H1 (cell line): ENCODE data around the gene SEMA3F. TPM values are rescaled to one million over a fixed set of nuclear protein-coding genes. Genes with fewer than 3 reads are reported as not detected.

Experiments
- CTCF ChIA-PET: fragments of 300-600 bp; sonication (Branson Sonifier 250); formaldehyde crosslinking; loops from one replicate; lab custom pipeline; 2021; ENCODE audit not compliant: partially characterized antibody; lab: Charles Lee
- POLR2A ChIA-PET: fragments of 300-600 bp; sonication (Branson Sonifier 250); formaldehyde crosslinking; loops from one replicate; lab custom pipeline; 2021; ENCODE audit warnings: inconsistent platforms; ENCODE audit not compliant: partially characterized antibody; lab: Charles Lee
- DNase-seq, 2 experiments: peaks; one replicate each; pipeline versions ENCODE4 v3.0.0 to v3.0.0-alpha.2; 2010 to 2022; ENCODE audit warnings: low spot score in 2 of 2, low read depth in 1 of 2, mixed read lengths in 1 of 2
- FAIRE-seq: peaks from 2 replicates; lab custom pipeline; 2011; peaks lifted over from hg19 to GRCh38; lab: Jason Lieb, UNC
- H2AFZ ChIP-seq: 2 replicates; pipeline ENCODE4 v1.8.1; 2012; ENCODE audit warnings: low read length, inconsistent platforms
- H2AK5ac ChIP-seq: 2 replicates; pipeline ENCODE4 v1.6.1; 2013; ENCODE audit warnings: low read depth, low read length
- H2BK120ac ChIP-seq: replicated peaks from 2 replicates; pipeline ENCODE3; 2013; ENCODE audit warnings: low read depth, low read length, inconsistent platforms
- H2BK12ac ChIP-seq: 2 replicates; pipeline ENCODE4 v1.6.1; 2013; ENCODE audit warnings: low read depth, low read length
- H2BK15ac ChIP-seq: 2 replicates; pipeline ENCODE4 v1.6.1; 2013; ENCODE audit warnings: low read length
- H2BK20ac ChIP-seq: 2 replicates; pipeline ENCODE4 v1.6.1; 2013; ENCODE audit warnings: low read length
- H2BK5ac ChIP-seq: 2 replicates; pipeline ENCODE4 v1.6.1; 2013; ENCODE audit warnings: low read depth, low read length
- H3K14ac ChIP-seq: 2 replicates; pipeline ENCODE4 v1.6.1; 2013; ENCODE audit warnings: inconsistent platforms; ENCODE audit not compliant: insufficient read length
- H3K18ac ChIP-seq: 2 replicates; pipeline ENCODE4 v1.6.1; 2013; ENCODE audit warnings: low read length; ENCODE audit errors: extremely low read depth
- H3K23ac ChIP-seq: 2 replicates; pipeline ENCODE4 v1.6.1; 2013; ENCODE audit warnings: inconsistent platforms; ENCODE audit not compliant: insufficient read length
- H3K23me2 ChIP-seq: 2 replicates; pipeline ENCODE4 v1.6.1; 2013; ENCODE audit warnings: low read depth, low read length
- H3K27ac ChIP-seq: 2 replicates; pipeline ENCODE4 v1.6.1; 2011; ENCODE audit warnings: low read depth, low read length, inconsistent platforms
- H3K27me3 ChIP-seq, 4 experiments: replicated peaks in 1 of 4; 1 replicate in 1 of 4; 2 replicates in 3 of 4; pipeline versions ENCODE4 v1.6.1 to v1.8.1; 2011 to 2013; ENCODE audit warnings: low read length in 3 of 4, mild to moderate bottlenecking in 3 of 4, inconsistent platforms in 2 of 4, mixed read lengths in 2 of 4, moderate library complexity in 1 of 4; ENCODE audit not compliant: control insufficient read depth in 3 of 4, insufficient read depth in 3 of 4; ENCODE audit errors: extremely low read depth in 1 of 4
- H3K36me3 ChIP-seq, 4 experiments: 2 replicates each; pipeline versions ENCODE4 v1.6.1 to v1.8.1; 2011 to 2013; ENCODE audit warnings: mild to moderate bottlenecking in 4 of 4, low read length in 3 of 4, moderate library complexity in 2 of 4, control low read depth in 1 of 4, inconsistent platforms in 1 of 4; ENCODE audit not compliant: insufficient read depth in 4 of 4, control insufficient read depth in 2 of 4
- H3K4ac ChIP-seq: replicated peaks from 2 replicates; pipeline ENCODE3; 2013; ENCODE audit warnings: low read length, low read depth, mixed read lengths, inconsistent platforms; ENCODE audit not compliant: insufficient read length
- H3K4me1 ChIP-seq, 4 experiments: replicated peaks in 1 of 4; 1 replicate in 1 of 4; 2 replicates in 3 of 4; pipeline versions ENCODE4 v1.6.1 to v1.8.1; 2011 to 2013; ENCODE audit warnings: low read length in 3 of 4, inconsistent platforms in 2 of 4, mixed read lengths in 1 of 4; ENCODE audit not compliant: insufficient read depth in 4 of 4, control insufficient read depth in 3 of 4
- H3K4me2 ChIP-seq, 2 experiments: 2 replicates each; pipeline versions ENCODE4 v1.6.1 to v1.8.1; 2011 to 2013; ENCODE audit warnings: low read depth in 2 of 2, low read length in 2 of 2, control low read depth in 1 of 2, inconsistent platforms in 1 of 2, mild to moderate bottlenecking in 1 of 2; ENCODE audit not compliant: insufficient read depth in 1 of 2
- H3K4me3 ChIP-seq, 4 experiments: fragments of 200-600, 300-600 bp in 1 of 4; sonication (generic), shearing (Covaris generic), sonication (Bioruptor Twin) in 1 of 4; 2 replicates each; pipeline versions ENCODE4 v1.5.1 to v1.8.1; 2011 to 2016; ENCODE audit warnings: low read length in 4 of 4, low read depth in 3 of 4, control low read depth in 2 of 4, inconsistent platforms in 2 of 4, mild to moderate bottlenecking in 2 of 4, mixed read lengths in 1 of 4, moderate library complexity in 1 of 4; ENCODE audit not compliant: insufficient read depth in 2 of 4; ENCODE audit errors: extremely low read depth in 1 of 4
- H3K56ac ChIP-seq: replicated peaks from 2 replicates; pipeline ENCODE3; 2013; ENCODE audit warnings: low read depth, mild to moderate bottlenecking, mixed read lengths, low read length, inconsistent platforms; ENCODE audit not compliant: insufficient read length
- H3K79me1 ChIP-seq: 2 replicates; pipeline ENCODE4 v1.6.1; 2013; ENCODE audit warnings: low read depth, low read length, control low read depth
- H3K79me2 ChIP-seq, 2 experiments: 2 replicates each; pipeline versions ENCODE4 v1.6.1 to v1.8.1; 2012 to 2013; ENCODE audit warnings: low read length in 2 of 2, mild to moderate bottlenecking in 2 of 2, inconsistent platforms in 1 of 2; ENCODE audit not compliant: insufficient read depth in 2 of 2, control insufficient read depth in 1 of 2
- H3K9ac ChIP-seq, 4 experiments: replicated peaks in 1 of 4; 1 replicate in 1 of 4; 2 replicates in 3 of 4; pipeline versions ENCODE4 v1.6.1 to v1.8.1; 2011 to 2013; ENCODE audit warnings: low read depth in 3 of 4, low read length in 3 of 4, control low read depth in 2 of 4, mild to moderate bottlenecking in 2 of 4, moderate library complexity in 2 of 4, inconsistent platforms in 1 of 4; ENCODE audit errors: extremely low read depth in 1 of 4
- H3K9me3 ChIP-seq, 2 experiments: 2 replicates each; pipeline versions ENCODE4 v1.6.1 to v1.8.1; 2012 to 2013; ENCODE audit warnings: mild to moderate bottlenecking in 2 of 2, moderate library complexity in 2 of 2, control low read depth in 1 of 2, inconsistent platforms in 1 of 2, low read depth in 1 of 2, low read length in 1 of 2, mixed read lengths in 1 of 2; ENCODE audit not compliant: insufficient read depth in 2 of 2
- H4K20me1 ChIP-seq, 2 experiments: replicated peaks in 1 of 2; 2 replicates each; pipeline versions ENCODE3 to v1.8.1; 2011 to 2013; ENCODE audit warnings: inconsistent platforms in 2 of 2, low read length in 2 of 2, mild to moderate bottlenecking in 1 of 2; ENCODE audit not compliant: insufficient read depth in 2 of 2, control insufficient read depth in 1 of 2
- H4K5ac ChIP-seq: 2 replicates; pipeline ENCODE4 v1.6.1; 2013; ENCODE audit warnings: low read length, low read depth, mixed read lengths, inconsistent platforms; ENCODE audit not compliant: insufficient read length
- H4K8ac ChIP-seq: 2 replicates; pipeline ENCODE4 v1.8.0; 2013; ENCODE audit warnings: mild to moderate bottlenecking, moderate library complexity, low read length, inconsistent platforms; ENCODE audit not compliant: insufficient read depth; ENCODE audit errors: extremely low read depth
- H4K91ac ChIP-seq: replicated peaks from 2 replicates; pipeline ENCODE3; 2013; ENCODE audit warnings: low read length, mixed read lengths, inconsistent platforms; ENCODE audit not compliant: insufficient read length
- CBX8 ChIP-seq: fragments of 300-800, 300-1000 bp; sonication (generic); IDR thresholded peaks from 2 replicates; pipeline ENCODE4 v1.7.1; 2016; ENCODE audit warnings: low read depth, low read length, borderline replicate concordance
- EGR1 ChIP-seq: IDR thresholded peaks from 2 replicates; pipeline ENCODE4 v1.6.1; 2011; ENCODE audit warnings: low read depth, low read length, borderline replicate concordance
- RAD21 ChIP-seq, 2 experiments: IDR thresholded peaks in 1 of 2; conservative IDR thresholded peaks in 1 of 2; 2 replicates each; pipeline ENCODE4 v1.6.1; 2011; ENCODE audit warnings: low read depth in 2 of 2, low read length in 2 of 2, improper control_type of control experiment in 1 of 2, inconsistent platforms in 1 of 2, mild to moderate bottlenecking in 1 of 2, moderate library complexity in 1 of 2
- TAF7 ChIP-seq: optimal IDR thresholded peaks from 2 replicates; pipeline ENCODE3; 2011; ENCODE audit warnings: low read depth, mild to moderate bottlenecking, inconsistent platforms, low read length, moderate library complexity, borderline replicate concordance
- WGBS, 2 experiments: shearing (Covaris generic) in 1 of 2; methylation state at CpG; one replicate each; pipeline versions ENCODE4 v1.1.6 to v1.1.7; 2013 to 2015; ENCODE audit warnings: low lambda C conversion rate in 2 of 2, mixed read lengths in 2 of 2, inconsistent platforms in 1 of 2, low coverage in 1 of 2, missing lambda C conversion rate in 1 of 2; ENCODE audit not compliant: insufficient replicate concordance in 2 of 2, insufficient coverage in 1 of 2, insufficient read length in 1 of 2; ENCODE audit errors: extremely low coverage in 1 of 2, missing lambda C conversion rate in 1 of 2; 5-methylcytosine and 5-hydroxymethylcytosine counted together
- polyA plus RNA-seq, 7 experiments: library from polyadenylated mRNA; depleted of rRNA in 3 of 7; stranded (reverse) in 5 of 7; unstranded in 2 of 7; fragments of >200 nt in 5 of 7; fragments of 200-250 nt in 2 of 7; gene quantifications; 1 replicate in 5 of 7; 2 replicates in 1 of 7; 4 replicates in 1 of 7; pipeline versions ENCODE4 v1.2.1 to v1.2.3, GENCODE V29; 2011 to 2013; ENCODE audit warnings: missing spikeins in 2 of 7, mixed read lengths in 2 of 7
- total RNA-seq: library from RNA; stranded (reverse); fragmentation: NEBNext Ultra II Directional; extraction: Animal tissue kit (Norgen Biotek cat#: 25700); gene quantifications from 2 replicates; pipeline ENCODE4 v1.2.1, GENCODE V29; 2021
- TF ChIP-seq, protein P1 (sequence below), 3 experiments: IDR thresholded peaks; 1 replicate in 2 of 3; 2 replicates in 1 of 3; pipeline versions ENCODE4 v1.5.1 to v1.6.1; 2011; ENCODE audit warnings: low read length in 3 of 3, mild to moderate bottlenecking in 3 of 3, inconsistent platforms in 2 of 3, low read depth in 1 of 3, moderate library complexity in 1 of 3; ENCODE audit not compliant: insufficient read depth in 1 of 3; ENCODE audit errors: control extremely low read depth in 1 of 3

Gene SEMA3F
- total and polyA plus RNA-seq, 2 of the 8 experiments (the other 6 are each of a cell fraction or from before 2014, with no cell fraction given), result 20.3 to 37.0 TPM

DNA sequence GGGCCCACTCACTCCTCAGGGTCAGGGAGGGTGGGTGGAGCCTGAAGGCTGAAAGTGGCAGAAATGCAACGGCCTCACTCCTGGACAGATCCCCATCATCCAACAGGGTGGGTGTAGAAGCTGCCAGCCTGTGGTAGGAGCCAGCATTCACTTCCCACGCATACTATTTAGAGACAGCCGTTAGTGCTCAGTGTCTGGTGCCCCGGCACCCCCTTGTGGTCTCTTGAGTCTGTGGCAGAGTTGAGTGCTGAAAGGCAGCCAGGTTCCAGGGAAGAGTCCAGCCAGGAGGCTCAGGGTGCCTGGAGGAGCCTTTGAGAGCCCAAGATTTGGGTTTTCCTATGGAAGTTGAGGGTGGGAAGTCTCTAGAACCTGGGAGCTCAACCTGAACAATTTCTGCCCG is 34.1 kb downstream of the SEMA3F start:
- Histone ChIP-seq H3K9ac (no peak overlapping the region), H3K27me3 (peaks cover 0 to 10% (median 3%) of the 10 kb centered on the region in 4 experiments; a peak in 2 of 7 replicates), H4K91ac (no peak overlapping the region), H2BK15ac (no peak overlapping the region), H3K4me3 (no peak overlapping the region), H3K56ac (no peak overlapping the region), H3K4ac (no peak overlapping the region), H2AFZ (no peak overlapping the region), H4K5ac (no peak overlapping the region), H3K4me2 (no peak overlapping the region), H2BK20ac (no peak overlapping the region), H3K14ac (no peak overlapping the region), H3K23me2 (no peaks in the 10 kb centered on the region), H3K27ac (no peak overlapping the region), H3K79me1 (no peaks in the 10 kb centered on the region), H2BK12ac (no peak overlapping the region), H3K4me1 (peaks cover 0 to under 1% (median 0%) of the 10 kb centered on the region in 4 experiments; a peak in 2 of 7 replicates), H3K36me3 (peaks cover 6 to 28% (median 15%) of the 10 kb centered on the region in 4 experiments; a peak in 7 of 8 replicates), H2BK120ac (no peak overlapping the region), H2BK5ac (no peak overlapping the region), H3K79me2 (no peaks in the 10 kb centered on the region), H3K9me3 (no peaks in the 10 kb centered on the region)
- ChIA-PET POLR2A (interaction anchor here (1.1 to 11.9 kb wide), 4 partner anchors 37 to 74 kb away, joined by 3 to 128 read pairs (median 4); no protein-coding TSS in a partner anchor), CTCF (interaction anchor here (0.6 to 19.7 kb wide), 15 partner anchors 14 to 99 kb away, joined by 3 to 1138 read pairs (median 4); partner anchors contain the start of gene SLC38A3)
- FAIRE-seq (peak; percentile 71), DNase-seq (peak in 1 of 2 experiments; percentile 82)
- TF ChIP-seq TAF7 (no peak), EGR1 (peak; percentile 9; the same call in 1 of the 2 replicates), RAD21 (IDR thresholded peaks at IDR 0.05 in 1 of 2, conservative IDR thresholded peaks at IDR 0.05 in 1 of 2; ENCODE audit: low read depth in 2 of 2, low read length in 2 of 2) (peak; percentile 95 to 98), CBX8 (no peak)
- TF ChIP-seq, protein P1, sequence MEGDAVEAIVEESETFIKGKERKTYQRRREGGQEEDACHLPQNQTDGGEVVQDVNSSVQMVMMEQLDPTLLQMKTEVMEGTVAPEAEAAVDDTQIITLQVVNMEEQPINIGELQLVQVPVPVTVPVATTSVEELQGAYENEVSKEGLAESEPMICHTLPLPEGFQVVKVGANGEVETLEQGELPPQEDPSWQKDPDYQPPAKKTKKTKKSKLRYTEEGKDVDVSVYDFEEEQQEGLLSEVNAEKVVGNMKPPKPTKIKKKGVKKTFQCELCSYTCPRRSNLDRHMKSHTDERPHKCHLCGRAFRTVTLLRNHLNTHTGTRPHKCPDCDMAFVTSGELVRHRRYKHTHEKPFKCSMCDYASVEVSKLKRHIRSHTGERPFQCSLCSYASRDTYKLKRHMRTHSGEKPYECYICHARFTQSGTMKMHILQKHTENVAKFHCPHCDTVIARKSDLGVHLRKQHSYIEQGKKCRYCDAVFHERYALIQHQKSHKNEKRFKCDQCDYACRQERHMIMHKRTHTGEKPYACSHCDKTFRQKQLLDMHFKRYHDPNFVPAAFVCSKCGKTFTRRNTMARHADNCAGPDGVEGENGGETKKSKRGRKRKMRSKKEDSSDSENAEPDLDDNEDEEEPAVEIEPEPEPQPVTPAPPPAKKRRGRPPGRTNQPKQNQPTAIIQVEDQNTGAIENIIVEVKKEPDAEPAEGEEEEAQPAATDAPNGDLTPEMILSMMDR (IDR thresholded peaks at IDR 0.05; ENCODE audit: control extremely low read depth in 1 of 3, insufficient read depth in 1 of 3, low read depth in 1 of 3, low read length in 3 of 3), result peak in 2 of 3 experiments; percentile 94 to 95; a peak in 3 of 4 replicates
- TF ChIP-seq, all 59 proteins: peak for 3
- Histone ChIP-seq H3K18ac (no peak overlapping the region), H4K20me1 (peaks cover 0 to 7% of the 10 kb centered on the region in 2 experiments), H3K23ac (no peak overlapping the region), H4K8ac (peak overlapping the region; percentile 41), H2AK5ac (no peak overlapping the region)
- WGBS, 2 experiments, result 50% methylated on average over 5 of the region's 5 CpGs; no CpG with 5 or more reads in 1 of the 2 experiments
